ENCODE results near the gene VDAC2. TPM values are rescaled to one million over a fixed set of nuclear protein-coding genes. Genes with fewer than 3 reads are reported as not detected.

Gene VDAC2
- total RNA-seq, 3 donors from 2014 or later, result 265 to 296 (median 284) TPM

DNA sequence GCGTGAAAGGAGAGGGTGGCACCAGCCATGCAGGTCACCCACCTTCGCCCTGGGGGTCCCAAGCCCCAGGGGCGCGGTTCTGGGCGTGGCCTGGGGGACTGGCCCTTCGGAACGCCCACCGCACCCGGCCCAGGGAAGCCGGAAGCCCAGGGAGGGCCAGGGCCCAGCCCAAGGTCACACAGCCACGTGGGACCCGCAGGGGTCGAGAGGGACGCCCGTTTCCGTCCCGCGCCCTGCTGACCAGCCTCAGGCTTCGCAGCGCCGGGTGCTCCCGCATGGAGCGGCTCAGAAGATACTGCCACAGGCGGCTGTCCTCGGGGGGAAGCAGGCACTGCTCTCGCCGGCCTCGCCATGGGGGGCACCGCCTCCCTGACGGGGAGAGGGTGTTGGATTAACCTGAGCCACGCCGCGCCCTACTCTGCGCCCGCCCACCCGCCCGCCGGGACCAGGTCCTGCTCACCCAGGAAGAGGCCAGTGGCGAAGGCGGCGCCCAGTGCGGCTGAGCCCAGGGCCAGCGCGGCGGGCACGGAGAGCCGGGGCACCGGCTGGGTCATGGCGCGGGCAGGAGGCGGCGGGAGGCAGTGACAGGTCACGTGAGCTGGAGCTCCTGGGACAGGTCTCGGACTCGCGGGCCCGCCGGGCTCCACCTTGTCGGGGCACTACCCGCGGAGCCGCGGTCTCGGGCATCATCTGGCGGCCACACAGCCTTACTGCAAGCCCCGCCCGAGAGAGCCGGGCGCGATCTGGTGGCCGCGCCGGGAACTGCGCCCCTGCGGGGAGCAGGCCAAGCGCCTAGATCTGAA is 25.0 kb downstream of the VDAC2 start, which contains the start of gene COMTD1:
COMTD1 (minus strand) TSS at position 583 of the 803 bp plus-strand sequence; CDS start at position 554, 29 bp downstream.
- no peaks in the 10 kb centered on the region for H3K36me3 ChIP-seq (ENCODE audit: low read depth)
- TF ChIP-seq, protein P1, sequence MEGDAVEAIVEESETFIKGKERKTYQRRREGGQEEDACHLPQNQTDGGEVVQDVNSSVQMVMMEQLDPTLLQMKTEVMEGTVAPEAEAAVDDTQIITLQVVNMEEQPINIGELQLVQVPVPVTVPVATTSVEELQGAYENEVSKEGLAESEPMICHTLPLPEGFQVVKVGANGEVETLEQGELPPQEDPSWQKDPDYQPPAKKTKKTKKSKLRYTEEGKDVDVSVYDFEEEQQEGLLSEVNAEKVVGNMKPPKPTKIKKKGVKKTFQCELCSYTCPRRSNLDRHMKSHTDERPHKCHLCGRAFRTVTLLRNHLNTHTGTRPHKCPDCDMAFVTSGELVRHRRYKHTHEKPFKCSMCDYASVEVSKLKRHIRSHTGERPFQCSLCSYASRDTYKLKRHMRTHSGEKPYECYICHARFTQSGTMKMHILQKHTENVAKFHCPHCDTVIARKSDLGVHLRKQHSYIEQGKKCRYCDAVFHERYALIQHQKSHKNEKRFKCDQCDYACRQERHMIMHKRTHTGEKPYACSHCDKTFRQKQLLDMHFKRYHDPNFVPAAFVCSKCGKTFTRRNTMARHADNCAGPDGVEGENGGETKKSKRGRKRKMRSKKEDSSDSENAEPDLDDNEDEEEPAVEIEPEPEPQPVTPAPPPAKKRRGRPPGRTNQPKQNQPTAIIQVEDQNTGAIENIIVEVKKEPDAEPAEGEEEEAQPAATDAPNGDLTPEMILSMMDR (IDR thresholded peaks at IDR 0.05), result peak; percentile 100
- DNase-seq (peak; percentile 95 to 98 (median 97)), ATAC-seq (peak; percentile 80)
- peak within 1 kb of the TSS; percentile 42 for H3K4me3 ChIP-seq
- H3K4me1 ChIP-seq (ENCODE audit: low read depth), result peaks cover 2% of the 10 kb centered on the region
- no peaks in the 10 kb centered on the region for H3K9me3 ChIP-seq
- intact Hi-C loops (cut with DNase I, micrococcal nuclease), result loop anchor here in 1 of 2 donors (10.0 kb wide), 1 partner anchor 991 kb away; no protein-coding TSS in a partner anchor

DNA sequence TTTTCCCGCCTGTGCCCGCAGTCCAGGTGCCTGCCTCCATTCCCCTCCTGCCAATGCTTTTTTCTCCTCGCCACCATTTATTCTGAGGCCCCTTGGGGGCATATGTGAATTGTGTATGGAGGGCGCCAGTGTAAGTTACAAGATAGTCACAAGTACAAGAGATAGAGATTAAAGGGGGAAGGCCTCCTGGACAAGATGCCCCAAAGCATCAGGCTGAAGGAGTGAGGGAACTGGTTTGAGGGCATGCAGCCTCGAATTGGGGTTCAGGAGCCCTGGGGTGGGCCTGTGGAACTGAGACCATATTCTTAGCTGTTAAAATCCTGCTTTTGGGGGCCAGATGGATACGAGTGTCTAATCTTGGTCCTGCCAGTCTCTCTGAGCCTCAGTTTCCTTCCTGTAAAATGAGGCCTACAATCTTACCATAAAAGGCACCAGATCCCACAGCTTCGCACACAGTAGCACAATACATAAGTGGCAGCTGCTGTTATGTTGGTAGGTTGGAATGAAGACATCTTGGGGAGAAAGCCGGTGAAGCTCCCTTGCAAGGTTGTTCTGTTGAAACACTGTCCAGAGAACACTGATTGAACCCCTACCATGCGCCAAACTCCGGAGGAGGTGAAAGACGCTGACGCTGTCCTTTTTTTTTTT is 25.7 kb downstream of the VDAC2 start:
- ATAC-seq (no peak), DNase-seq (no peak)
- no peaks in the 10 kb centered on the region for H3K9me3 ChIP-seq
- H3K4me3 ChIP-seq, result no peak overlapping the region
- TF ChIP-seq, protein P1 (IDR thresholded peaks at IDR 0.05), result no peak
- H3K36me3 ChIP-seq (ENCODE audit: low read depth), result no peaks in the 10 kb centered on the region
- intact Hi-C loops (cut with DNase I, micrococcal nuclease), result loop anchor here in 1 of 2 donors (10.0 kb wide), 1 partner anchor 992 kb away; no protein-coding TSS in a partner anchor
- H3K4me1 ChIP-seq (ENCODE audit: low read depth), result peaks cover 2% of the 10 kb centered on the region

DNA sequence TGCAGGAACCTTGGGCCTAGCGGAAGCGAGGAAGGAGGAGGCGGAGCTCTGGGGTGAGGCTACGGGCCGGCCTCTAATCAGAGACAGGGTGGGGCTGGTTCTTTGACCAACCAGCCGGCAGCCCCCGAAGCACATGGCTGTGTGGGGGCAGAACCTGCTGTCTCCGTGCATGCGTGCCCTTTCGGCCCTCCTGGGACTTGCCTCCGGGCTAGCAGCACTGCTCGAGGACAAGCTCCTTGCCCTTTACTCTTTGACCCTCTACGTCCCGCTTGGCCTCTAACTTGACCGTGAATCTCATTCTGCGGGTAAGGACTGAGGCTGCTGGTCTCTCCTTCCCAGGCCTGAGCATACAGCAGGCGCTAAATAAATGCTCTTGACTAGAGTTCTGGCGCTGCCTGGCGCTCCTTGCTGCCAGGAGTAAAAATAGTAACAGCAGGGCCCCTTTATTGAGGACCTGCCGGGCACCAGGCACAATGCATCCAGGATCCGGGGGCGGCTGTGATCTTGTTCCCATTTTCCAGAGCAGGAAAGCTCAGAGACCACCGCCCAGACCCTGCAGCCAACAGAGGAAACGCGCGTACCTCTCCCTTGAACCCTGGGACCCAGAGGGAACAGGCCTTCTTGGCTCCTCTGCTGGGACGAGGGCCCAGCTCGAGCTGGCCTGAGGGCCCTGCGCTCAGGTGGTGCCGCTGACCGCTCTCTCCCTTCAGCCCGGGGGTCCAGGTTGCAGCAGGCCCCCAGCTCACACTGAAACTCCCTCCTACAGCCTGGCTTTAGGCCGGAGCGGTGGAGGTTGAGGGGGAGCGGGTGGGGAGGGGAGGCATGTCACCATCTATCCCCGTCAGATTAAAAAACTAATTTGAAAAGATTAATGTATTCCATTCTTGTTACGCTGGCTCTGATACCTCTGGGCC is 27.8 kb downstream of the VDAC2 start:
- peak in 1 of 3 donors; percentile 65 for DNase-seq
- Histone ChIP-seq H3K36me3 (ENCODE audit: low read depth) (no peaks in the 10 kb centered on the region), H3K9me3 (no peaks in the 10 kb centered on the region), H3K4me3 (no peak overlapping the region), H3K4me1 (ENCODE audit: low read depth) (peaks cover 4% of the 10 kb centered on the region)
- ATAC-seq, result no peak
- TF ChIP-seq, protein P1 (IDR thresholded peaks at IDR 0.05), result no peak
- intact Hi-C loops (cut with DNase I, micrococcal nuclease), result loop anchor here in 1 of 2 donors (10.0 kb wide), 1 partner anchor 994 kb away; no protein-coding TSS in a partner anchor

DNA sequence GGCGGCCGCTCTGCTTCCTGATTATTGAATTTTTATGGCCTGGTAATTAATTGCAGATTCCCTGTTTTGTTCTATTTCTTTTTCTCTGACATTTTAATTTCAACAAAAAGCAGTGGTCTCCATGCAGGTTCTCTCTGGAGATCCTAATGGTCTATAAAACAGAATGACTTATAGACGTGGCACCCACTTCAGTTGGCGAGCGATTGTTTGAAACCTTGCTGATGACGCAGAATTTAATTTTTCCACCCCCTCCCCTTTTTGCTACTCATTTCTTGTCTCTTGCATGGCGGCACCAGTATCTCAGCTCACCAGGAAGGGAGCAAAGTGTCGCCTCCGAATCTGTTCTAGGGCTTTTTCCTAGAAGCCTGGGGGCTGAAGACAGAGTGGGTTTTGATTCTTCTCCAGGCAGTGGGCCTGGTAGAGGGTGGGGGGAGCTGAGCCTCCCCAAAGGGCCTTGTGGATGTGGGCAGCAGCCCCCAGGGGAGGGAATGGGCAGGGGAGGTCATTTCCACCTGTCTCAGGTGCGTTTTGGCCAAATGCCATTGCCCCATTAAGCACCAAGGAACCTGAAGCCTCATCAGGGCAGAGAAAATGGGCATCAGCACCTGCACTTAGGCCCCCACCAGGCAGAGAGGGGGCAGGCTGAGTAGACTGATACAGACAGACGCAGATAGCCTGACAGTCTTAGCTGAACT is 28.6 kb downstream of the VDAC2 start:
- H3K9me3 ChIP-seq, result no peaks in the 10 kb centered on the region
- H3K4me1 ChIP-seq (ENCODE audit: low read depth), result peaks cover 12% of the 10 kb centered on the region
- TF ChIP-seq, protein P1 (IDR thresholded peaks at IDR 0.05), result no peak
- ATAC-seq (no peak), DNase-seq (no peak)
- no peak overlapping the region for H3K4me3 ChIP-seq
- H3K36me3 ChIP-seq (ENCODE audit: low read depth), result no peaks in the 10 kb centered on the region
- intact Hi-C loops (cut with DNase I, micrococcal nuclease), result loop anchor here in 1 of 2 donors (10.0 kb wide), 1 partner anchor 994 kb away; no protein-coding TSS in a partner anchor

Data from mucosa of descending colon (tissue), 3 donors.